ENCODE measurements around the gene HECW1.

DNA sequence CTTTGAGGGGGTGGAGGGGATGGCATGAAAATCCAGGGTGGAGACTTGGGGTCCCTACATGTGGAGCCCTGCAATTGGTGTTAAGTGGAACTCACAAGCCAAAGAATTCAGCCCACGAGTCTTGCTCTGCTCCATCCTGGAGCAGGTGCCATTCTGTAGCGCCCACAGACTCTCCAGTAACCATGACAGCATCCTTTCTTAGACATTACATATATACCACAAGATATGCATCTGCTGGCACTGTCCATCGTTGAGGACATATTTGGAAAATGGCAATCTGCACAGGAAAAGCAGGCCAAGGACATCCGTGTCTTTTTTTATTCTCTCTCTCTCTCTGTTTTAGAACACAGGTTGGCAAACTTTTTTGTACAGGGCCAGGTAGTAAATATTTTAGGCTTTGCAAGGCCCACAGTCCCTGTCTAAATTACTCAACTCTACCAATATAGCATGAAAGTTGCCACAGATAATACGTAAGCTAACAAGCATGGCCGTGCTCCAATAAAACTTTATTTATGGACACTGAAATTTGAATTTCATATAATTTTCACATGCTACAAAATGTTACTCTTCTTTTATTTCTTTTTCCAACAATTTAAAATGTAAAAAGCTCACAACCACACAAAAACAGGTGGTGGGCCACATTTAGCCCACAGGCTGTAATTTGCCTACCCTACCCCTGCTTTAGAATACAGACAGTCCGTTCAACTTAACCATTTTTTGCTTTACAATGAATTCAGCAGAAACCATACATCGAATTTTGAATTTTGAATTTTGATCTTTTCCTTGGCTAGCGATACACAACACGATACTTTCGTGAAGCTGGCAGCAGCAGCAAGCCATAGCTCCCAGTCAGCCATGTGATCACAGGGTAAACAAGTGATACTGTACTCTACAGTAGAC lies 329.0 kb downstream of the HECW1 start:
- TF ChIP-seq, protein P1, sequence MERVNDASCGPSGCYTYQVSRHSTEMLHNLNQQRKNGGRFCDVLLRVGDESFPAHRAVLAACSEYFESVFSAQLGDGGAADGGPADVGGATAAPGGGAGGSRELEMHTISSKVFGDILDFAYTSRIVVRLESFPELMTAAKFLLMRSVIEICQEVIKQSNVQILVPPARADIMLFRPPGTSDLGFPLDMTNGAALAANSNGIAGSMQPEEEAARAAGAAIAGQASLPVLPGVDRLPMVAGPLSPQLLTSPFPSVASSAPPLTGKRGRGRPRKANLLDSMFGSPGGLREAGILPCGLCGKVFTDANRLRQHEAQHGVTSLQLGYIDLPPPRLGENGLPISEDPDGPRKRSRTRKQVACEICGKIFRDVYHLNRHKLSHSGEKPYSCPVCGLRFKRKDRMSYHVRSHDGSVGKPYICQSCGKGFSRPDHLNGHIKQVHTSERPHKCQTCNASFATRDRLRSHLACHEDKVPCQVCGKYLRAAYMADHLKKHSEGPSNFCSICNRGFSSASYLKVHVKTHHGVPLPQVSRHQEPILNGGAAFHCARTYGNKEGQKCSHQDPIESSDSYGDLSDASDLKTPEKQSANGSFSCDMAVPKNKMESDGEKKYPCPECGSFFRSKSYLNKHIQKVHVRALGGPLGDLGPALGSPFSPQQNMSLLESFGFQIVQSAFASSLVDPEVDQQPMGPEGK (CRISPR knock-in tag; IDR thresholded peaks at IDR 0.05; ENCODE audit: borderline replicate concordance), result no peak
- no peak for TF ChIP-seq GLIS3 (CRISPR knock-in tag; IDR thresholded peaks at IDR 0.05)
- TF ChIP-seq ZNF70 (CRISPR knock-in tag; IDR thresholded peaks at IDR 0.05), result no peak
- TF ChIP-seq PPARA (CRISPR knock-in tag; IDR thresholded peaks at IDR 0.05; ENCODE audit: borderline replicate concordance), result no peak
- TF ChIP-seq BACH2 (CRISPR knock-in tag; IDR thresholded peaks at IDR 0.05; ENCODE audit: borderline replicate concordance), result no peak
- no peak for TF ChIP-seq TOX (CRISPR knock-in tag; IDR thresholded peaks at IDR 0.05; ENCODE audit: borderline replicate concordance)
- TF ChIP-seq ZFP3 (CRISPR knock-in tag; IDR thresholded peaks at IDR 0.05), result no peak
- TF ChIP-seq ISL1 (CRISPR knock-in tag; IDR thresholded peaks at IDR 0.05), result no peak
- TF ChIP-seq OSR1 (CRISPR knock-in tag; IDR thresholded peaks at IDR 0.05), result no peak

Data from SK-N-SH treated with all-trans-retinoic acid at 6 μM for 48 hours (cell line).